Esophagus squamous epithelium (tissue), 4 donors: ENCODE data around the gene IQSEC1.

Experiments
- POLR2A ChIP-seq, 4 donors: fragments of 450-650 bp; IDR thresholded peaks; one replicate each; pipeline ENCODE4 v1.6.1; 2017; ENCODE audit warnings: antibody characterized with exemption in 4 of 4, mild to moderate bottlenecking in 4 of 4, moderate library complexity in 3 of 4
- TF ChIP-seq, protein P1 (sequence below), 6 experiments: fragments of 450-650 bp in 4 of 6; fragments of 200-600 bp in 2 of 6; sonication (generic) in 2 of 6; IDR thresholded peaks; one replicate each; pipeline ENCODE4 v1.5.1; 2016 to 2019; ENCODE audit warnings: antibody characterized with exemption in 6 of 6, mild to moderate bottlenecking in 4 of 6, moderate library complexity in 4 of 6

DNA sequence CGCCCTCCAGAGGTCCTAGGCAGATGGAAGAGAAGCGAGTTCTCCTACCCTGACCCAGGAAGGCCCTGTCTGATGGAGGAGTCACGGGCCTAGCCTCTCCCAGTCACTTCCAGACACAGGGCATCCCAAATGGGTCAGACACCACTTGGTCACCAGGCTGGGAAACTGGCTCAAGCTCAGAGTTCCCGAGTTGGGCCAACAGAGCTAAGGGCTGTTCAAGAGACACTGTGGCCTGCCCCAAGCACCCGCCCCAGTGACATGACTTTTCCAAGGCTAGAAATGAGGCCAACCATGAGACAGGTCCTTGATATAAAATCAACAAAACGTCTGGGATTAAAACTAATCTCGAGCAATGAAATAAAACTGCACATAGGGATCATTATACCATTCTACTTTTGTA lies 113.8 kb downstream of the IQSEC1 start:
- TF ChIP-seq, protein P1, sequence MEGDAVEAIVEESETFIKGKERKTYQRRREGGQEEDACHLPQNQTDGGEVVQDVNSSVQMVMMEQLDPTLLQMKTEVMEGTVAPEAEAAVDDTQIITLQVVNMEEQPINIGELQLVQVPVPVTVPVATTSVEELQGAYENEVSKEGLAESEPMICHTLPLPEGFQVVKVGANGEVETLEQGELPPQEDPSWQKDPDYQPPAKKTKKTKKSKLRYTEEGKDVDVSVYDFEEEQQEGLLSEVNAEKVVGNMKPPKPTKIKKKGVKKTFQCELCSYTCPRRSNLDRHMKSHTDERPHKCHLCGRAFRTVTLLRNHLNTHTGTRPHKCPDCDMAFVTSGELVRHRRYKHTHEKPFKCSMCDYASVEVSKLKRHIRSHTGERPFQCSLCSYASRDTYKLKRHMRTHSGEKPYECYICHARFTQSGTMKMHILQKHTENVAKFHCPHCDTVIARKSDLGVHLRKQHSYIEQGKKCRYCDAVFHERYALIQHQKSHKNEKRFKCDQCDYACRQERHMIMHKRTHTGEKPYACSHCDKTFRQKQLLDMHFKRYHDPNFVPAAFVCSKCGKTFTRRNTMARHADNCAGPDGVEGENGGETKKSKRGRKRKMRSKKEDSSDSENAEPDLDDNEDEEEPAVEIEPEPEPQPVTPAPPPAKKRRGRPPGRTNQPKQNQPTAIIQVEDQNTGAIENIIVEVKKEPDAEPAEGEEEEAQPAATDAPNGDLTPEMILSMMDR (IDR thresholded peaks at IDR 0.05), result no peak
- TF ChIP-seq POLR2A (IDR thresholded peaks at IDR 0.05), result no peak
